CD4-positive, alpha-beta memory T cell (primary cell): ENCODE results near the gene MAN2A1. TPM values are rescaled to one million over a fixed set of nuclear protein-coding genes. Genes with fewer than 3 reads are reported as not detected.

Experiments used
- CTCF ChIA-PET: fragments of 350-600 bp; sonication (Branson Sonifier 250); formaldehyde crosslinking; loops from one replicate; lab custom pipeline; 2021; ENCODE audit warnings: inconsistent platforms; ENCODE audit not compliant: partially characterized antibody; lab: Charles Lee
- POLR2A ChIA-PET: fragments of 350-600 bp; sonication (Branson Sonifier 250); formaldehyde crosslinking; loops from one replicate; lab custom pipeline; 2021; ENCODE audit not compliant: partially characterized antibody; lab: Charles Lee
- DNase-seq, 5 donors: peaks; one replicate each; pipeline versions ENCODE4 v3.0.0 to v3.0.0-alpha.2; 2020 to 2022; ENCODE audit warnings: mixed read lengths in 1 of 5
- H3K27ac ChIP-seq: one replicate; pipeline ENCODE4 v1.7.0; 2013; ENCODE audit warnings: low read depth, low read length
- H3K27me3 ChIP-seq: 2 replicates; pipeline ENCODE4 v1.7.0; 2013; ENCODE audit warnings: mild to moderate bottlenecking, low read length, moderate library complexity; ENCODE audit not compliant: insufficient read depth
- H3K36me3 ChIP-seq: 2 replicates; pipeline ENCODE4 v1.7.0; 2013; ENCODE audit warnings: mild to moderate bottlenecking, low read length, moderate library complexity; ENCODE audit not compliant: insufficient read depth
- H3K4me1 ChIP-seq: 2 replicates; pipeline ENCODE4 v1.7.0; 2013; ENCODE audit warnings: mild to moderate bottlenecking, low read length, moderate library complexity; ENCODE audit not compliant: insufficient read depth
- H3K4me3 ChIP-seq, 2 donors: one replicate each; pipeline ENCODE4 v1.7.0; 2013; ENCODE audit warnings: low read length in 2 of 2, mild to moderate bottlenecking in 1 of 2
- H3K9me3 ChIP-seq, 2 donors: one replicate each; pipeline ENCODE4 v1.7.0; 2013; ENCODE audit warnings: low read length in 2 of 2, control low read depth in 1 of 2; ENCODE audit not compliant: control insufficient read depth in 1 of 2
- H3K27ac Mint-ChIP-seq, 7 donors: one replicate each; pipeline ENCODE4 v1.8.0; 2020 to 2021; ENCODE audit warnings: mixed read lengths in 7 of 7, mild to moderate bottlenecking in 6 of 7, inconsistent platforms in 3 of 7, moderate library complexity in 3 of 7
- H3K27me3 Mint-ChIP-seq, 2 donors: one replicate each; pipeline ENCODE4 v1.8.0; 2020 to 2021; ENCODE audit warnings: mixed read lengths in 2 of 2
- H3K36me3 Mint-ChIP-seq, 2 donors: one replicate each; pipeline ENCODE4 v1.8.0; 2020 to 2021; ENCODE audit warnings: mixed read lengths in 2 of 2, inconsistent platforms in 1 of 2, mild to moderate bottlenecking in 1 of 2
- H3K4me1 Mint-ChIP-seq, 4 donors: one replicate each; pipeline ENCODE4 v1.8.0; 2020 to 2021; ENCODE audit warnings: mixed read lengths in 4 of 4, mild to moderate bottlenecking in 1 of 4
- H3K4me3 Mint-ChIP-seq, 8 donors: one replicate each; pipeline ENCODE4 v1.8.0; 2020 to 2021; ENCODE audit warnings: mixed read lengths in 8 of 8, mild to moderate bottlenecking in 7 of 8, moderate library complexity in 6 of 8, inconsistent platforms in 3 of 8
- H3K9me3 Mint-ChIP-seq, 8 donors: one replicate each; pipeline ENCODE4 v1.8.0; 2020 to 2021; ENCODE audit warnings: mixed read lengths in 8 of 8, mild to moderate bottlenecking in 5 of 8, inconsistent platforms in 3 of 8, moderate library complexity in 1 of 8
- intact Hi-C: fragments of 100-400 bp; cut with micrococcal nuclease; formaldehyde crosslinking; loops from one replicate; pipeline ENCODE4 v1.15.1; 2023
- polyA plus RNA-seq, 2 donors: library from polyadenylated mRNA; unstranded; fragments of 300-500 nt; fragmentation: Illumina TruSeq; gene quantifications; one replicate each; pipeline ENCODE4 v1.2.3, GENCODE V29; 2021
- total RNA-seq, 2 experiments: library from RNA; stranded (reverse); gene quantifications; one replicate each; pipeline ENCODE4 v1.2.3, GENCODE V29; 2021

MAN2A1 gene
- total and polyA plus RNA-seq, 4 experiments from 2014 or later = 21.0 to 81.0 (median 51.9) TPM

- Mint-ChIP-seq H3K4me3 (no peak overlapping the region), H3K27ac (no peak overlapping the region), H3K4me1 (peaks cover 7 to 12% (median 11%) of the 10 kb centered on the region in 4 donors), H3K36me3 (no peaks in the 10 kb centered on the region), H3K27me3 (no peaks in the 10 kb centered on the region), H3K9me3 (no peaks in the 10 kb centered on the region)
- no peak overlapping the region for H3K4me3 ChIP-seq
- POLR2A ChIA-PET = no interaction called here
- intact Hi-C loops = no loop called here
- CTCF ChIA-PET = no interaction called here
- no peaks in the 10 kb centered on the region for H3K9me3 ChIP-seq
- DNase-seq = no peak
- H3K36me3 ChIP-seq = no peaks in the 10 kb centered on the region
- peaks cover 9% of the 10 kb centered on the region for H3K4me1 ChIP-seq
- no peak overlapping the region for H3K27ac ChIP-seq
- H3K27me3 ChIP-seq = no peaks in the 10 kb centered on the region
Observed at GRCh38 chr5:109652096-109652495, 37.6 kb upstream of the MAN2A1 start.

GRCh38 chr5:109653042-109653441, 36.7 kb upstream of the MAN2A1 start:
- intact Hi-C loops = no loop called here
- H3K4me1 ChIP-seq = peaks cover 15% of the 10 kb centered on the region
- H3K27me3 ChIP-seq = no peaks in the 10 kb centered on the region
- Mint-ChIP-seq H3K27me3 (no peaks in the 10 kb centered on the region), H3K4me1 (peaks cover 12 to 20% (median 14%) of the 10 kb centered on the region in 4 donors), H3K27ac (no peak overlapping the region), H3K4me3 (no peak overlapping the region), H3K36me3 (no peaks in the 10 kb centered on the region), H3K9me3 (no peaks in the 10 kb centered on the region)
- DNase-seq = no peak
- no peaks in the 10 kb centered on the region for H3K9me3 ChIP-seq
- H3K27ac ChIP-seq = no peak overlapping the region
- H3K4me3 ChIP-seq = no peak overlapping the region
- H3K36me3 ChIP-seq = no peaks in the 10 kb centered on the region
- CTCF ChIA-PET = no interaction called here
- POLR2A ChIA-PET = no interaction called here

GRCh38 chr5:109653561-109654239, 36.0 kb upstream of the MAN2A1 start:
- H3K4me1 Mint-ChIP-seq = peaks cover 12 to 21% (median 14%) of the 10 kb centered on the region in 4 donors
- no peaks in the 10 kb centered on the region for H3K36me3 ChIP-seq
- no peak for DNase-seq
- no peaks in the 10 kb centered on the region for H3K9me3 Mint-ChIP-seq
- peaks cover 15% of the 10 kb centered on the region for H3K4me1 ChIP-seq
- no peaks in the 10 kb centered on the region for H3K36me3 Mint-ChIP-seq
- H3K27me3 Mint-ChIP-seq = no peaks in the 10 kb centered on the region
- intact Hi-C loops = no loop called here
- ChIA-PET POLR2A (no interaction called here), CTCF (no interaction called here)
- H3K27ac Mint-ChIP-seq = no peak overlapping the region
- H3K27ac ChIP-seq = no peak overlapping the region
- H3K9me3 ChIP-seq = no peaks in the 10 kb centered on the region
- H3K4me3 Mint-ChIP-seq = no peak overlapping the region
- H3K27me3 ChIP-seq = no peaks in the 10 kb centered on the region
- no peak overlapping the region for H3K4me3 ChIP-seq

- Histone ChIP-seq H3K4me3 (no peak overlapping the region), H3K27ac (no peak overlapping the region), H3K27me3 (no peaks in the 10 kb centered on the region), H3K36me3 (no peaks in the 10 kb centered on the region), H3K9me3 (no peaks in the 10 kb centered on the region), H3K4me1 (peaks cover 15% of the 10 kb centered on the region)
- ChIA-PET CTCF (no interaction called here), POLR2A (no interaction called here)
- intact Hi-C loops = no loop called here
- no peak overlapping the region for H3K27ac Mint-ChIP-seq
- no peak overlapping the region for H3K4me3 Mint-ChIP-seq
- no peaks in the 10 kb centered on the region for H3K36me3 Mint-ChIP-seq
- H3K27me3 Mint-ChIP-seq = no peaks in the 10 kb centered on the region
- no peak for DNase-seq
- H3K9me3 Mint-ChIP-seq = no peaks in the 10 kb centered on the region
- H3K4me1 Mint-ChIP-seq = peaks cover 12 to 21% (median 14%) of the 10 kb centered on the region in 4 donors
Observed at GRCh38 chr5:109654455-109654854, 35.3 kb upstream of the MAN2A1 start.

- H3K4me3 ChIP-seq = no peak overlapping the region
- DNase-seq = no peak
- CTCF ChIA-PET = no interaction called here
- peaks cover 15% of the 10 kb centered on the region for H3K4me1 ChIP-seq
- Mint-ChIP-seq H3K27me3 (no peaks in the 10 kb centered on the region), H3K9me3 (no peaks in the 10 kb centered on the region), H3K27ac (peak overlapping the region in 1 of 7 donors; percentile 2), H3K36me3 (no peaks in the 10 kb centered on the region), H3K4me1 (peaks cover 12 to 21% (median 14%) of the 10 kb centered on the region in 4 donors), H3K4me3 (no peak overlapping the region)
- H3K27ac ChIP-seq = no peak overlapping the region
- intact Hi-C loops = no loop called here
- H3K9me3 ChIP-seq = no peaks in the 10 kb centered on the region
- POLR2A ChIA-PET = no interaction called here
- H3K27me3 ChIP-seq = no peaks in the 10 kb centered on the region
- H3K36me3 ChIP-seq = no peaks in the 10 kb centered on the region
Observed at GRCh38 chr5:109655841-109656240, 33.9 kb upstream of the MAN2A1 start.

- peak; percentile 42 to 78 (median 60) for DNase-seq
- Mint-ChIP-seq H3K4me3 (peak overlapping the region in 6 of 8 donors; percentile 2 to 80 (median 53)), H3K9me3 (peaks cover 0 to 1% (median 0%) of the 10 kb centered on the region in 8 donors), H3K27ac (peak overlapping the region in 5 of 7 donors; percentile 31 to 76 (median 45)), H3K36me3 (no peaks in the 10 kb centered on the region), H3K27me3 (no peaks in the 10 kb centered on the region), H3K4me1 (peaks cover 12 to 21% (median 14%) of the 10 kb centered on the region in 4 donors)
- POLR2A ChIA-PET = no interaction called here
- H3K36me3 ChIP-seq = no peaks in the 10 kb centered on the region
- H3K4me1 ChIP-seq = peaks cover 15% of the 10 kb centered on the region
- CTCF ChIA-PET = no interaction called here
- H3K9me3 ChIP-seq = no peaks in the 10 kb centered on the region
- no peak overlapping the region for H3K27ac ChIP-seq
- H3K4me3 ChIP-seq = no peak overlapping the region
- H3K27me3 ChIP-seq = no peaks in the 10 kb centered on the region
- intact Hi-C loops = no loop called here
Observed at GRCh38 chr5:109656829-109657228, 32.9 kb upstream of the MAN2A1 start.

GRCh38 chr5:109659901-109660300, 29.8 kb upstream of the MAN2A1 start:
- H3K36me3 Mint-ChIP-seq = no peaks in the 10 kb centered on the region
- no peaks in the 10 kb centered on the region for H3K27me3 Mint-ChIP-seq
- Histone ChIP-seq H3K9me3 (no peaks in the 10 kb centered on the region), H3K27me3 (no peaks in the 10 kb centered on the region), H3K27ac (no peak overlapping the region), H3K4me1 (peaks cover 15% of the 10 kb centered on the region), H3K36me3 (no peaks in the 10 kb centered on the region), H3K4me3 (no peak overlapping the region)
- peaks cover 12 to 21% (median 14%) of the 10 kb centered on the region in 4 donors for H3K4me1 Mint-ChIP-seq
- ChIA-PET CTCF (interaction anchor here (1.5 kb wide), 1 partner anchor 15 kb away, joined by 3 read pairs; no protein-coding TSS in a partner anchor), POLR2A (no interaction called here)
- H3K27ac Mint-ChIP-seq = no peak overlapping the region
- no peak for DNase-seq
- H3K9me3 Mint-ChIP-seq = peaks cover 0 to 1% (median 0%) of the 10 kb centered on the region in 8 donors
- intact Hi-C loops = no loop called here
- no peak overlapping the region for H3K4me3 Mint-ChIP-seq
